Endothelial cell of umbilical vein (primary cell): ENCODE measurements around the gene RNGTT. TPM values are rescaled to one million over a fixed set of nuclear protein-coding genes. Genes with fewer than 3 reads are reported as not detected.

ENCODE experiments used
- BruUV-seq: library from RNA; stranded (reverse); fragments of 400-500 nt; replicated peaks from 2 replicates; lab custom pipeline; 2021; lab: Mats Ljungman, UMichigan
- CTCF ChIA-PET: fragments of 300-600, 350-600 bp; sonication (Branson Sonifier 250); formaldehyde crosslinking; loops from one replicate; lab custom pipeline; 2021; ENCODE audit warnings: antibody characterized with exemption, inconsistent platforms; lab: Charles Lee
- POLR2A ChIA-PET: fragments of 300-600, 350-600 bp; sonication (Branson Sonifier 250); formaldehyde crosslinking; loops from one replicate; lab custom pipeline; 2021; ENCODE audit warnings: antibody characterized with exemption, inconsistent platforms; lab: Charles Lee
- DNase-seq: peaks from one replicate; pipeline ENCODE4 v3.0.0-alpha.2; 2011; ENCODE audit warnings: low read depth, low spot score
- FAIRE-seq: peaks from 2 replicates; lab custom pipeline; 2011; peaks lifted over from hg19 to GRCh38; lab: Jason Lieb, UNC
- H2AFZ ChIP-seq: 2 replicates; pipeline ENCODE4 v1.6.0; 2012; ENCODE audit warnings: low read depth, low read length, control low read depth, inconsistent platforms
- H3K27ac ChIP-seq: 2 replicates; pipeline ENCODE4 v1.5.1; 2011; ENCODE audit warnings: low read depth, mild to moderate bottlenecking, control low read depth, low read length, moderate library complexity; ENCODE audit not compliant: insufficient read depth
- H3K27me3 ChIP-seq, 2 experiments: 2 replicates each; pipeline versions ENCODE4 v1.6.0 to v1.6.1; 2011; ENCODE audit warnings: low read length in 2 of 2, mixed read lengths in 1 of 2; ENCODE audit not compliant: control insufficient read depth in 2 of 2, insufficient read depth in 2 of 2
- H3K36me3 ChIP-seq, 2 experiments: 2 replicates in 1 of 2; 3 replicates in 1 of 2; pipeline ENCODE4 v1.5.1; 2011; ENCODE audit warnings: low read length in 2 of 2, mild to moderate bottlenecking in 1 of 2, moderate library complexity in 1 of 2; ENCODE audit not compliant: control insufficient read depth in 2 of 2, insufficient read depth in 2 of 2; ENCODE audit errors: extremely low read depth in 1 of 2
- H3K4me1 ChIP-seq: 3 replicates; pipeline ENCODE4 v1.5.1; 2011; ENCODE audit warnings: mild to moderate bottlenecking, low read length; ENCODE audit not compliant: control insufficient read depth, insufficient read depth; ENCODE audit errors: extremely low read depth
- H3K4me2 ChIP-seq: 2 replicates; pipeline ENCODE4 v1.6.1; 2011; ENCODE audit warnings: low read length, control low read depth, mixed read lengths; ENCODE audit not compliant: insufficient read depth
- H3K4me3 ChIP-seq, 3 experiments: fragments of 200-600 bp in 1 of 3; sonication (generic), shearing (Covaris generic) in 1 of 3; replicated peaks in 1 of 3; 2 replicates each; pipeline ENCODE4 v1.5.1; 2011 to 2016; ENCODE audit warnings: control low read depth in 3 of 3, low read length in 3 of 3, mild to moderate bottlenecking in 2 of 3, inconsistent platforms in 1 of 3, low read depth in 1 of 3, moderate library complexity in 1 of 3; ENCODE audit not compliant: insufficient read depth in 1 of 3
- H3K79me2 ChIP-seq: 2 replicates; pipeline ENCODE4 v1.6.0; 2012; ENCODE audit warnings: low read length, inconsistent platforms; ENCODE audit not compliant: control insufficient read depth, insufficient read depth
- H3K9ac ChIP-seq: replicated peaks from 2 replicates; pipeline ENCODE3; 2011; ENCODE audit warnings: low read length, control low read depth; ENCODE audit not compliant: insufficient read depth; ENCODE audit errors: extremely low read depth
- H3K9me1 ChIP-seq: replicated peaks from 3 replicates; pipeline ENCODE4 v1.6.0; 2011; ENCODE audit warnings: mild to moderate bottlenecking, low read length; ENCODE audit not compliant: control insufficient read depth, insufficient read depth; ENCODE audit errors: extremely low read depth
- H3K9me3 ChIP-seq: replicated peaks from 2 replicates; pipeline ENCODE4 v1.5.1; 2012; ENCODE audit warnings: low read length, inconsistent platforms; ENCODE audit not compliant: control insufficient read depth, insufficient read depth
- H4K20me1 ChIP-seq: replicated peaks from 2 replicates; pipeline ENCODE3; 2011; ENCODE audit warnings: mild to moderate bottlenecking, low read length; ENCODE audit not compliant: control insufficient read depth, insufficient read depth; ENCODE audit errors: extremely low read depth
- CTCF ChIP-seq, 2 donors: IDR thresholded peaks; 1 replicate in 1 of 2; 2 replicates in 1 of 2; pipeline ENCODE4 v1.5.1; 2011; ENCODE audit warnings: low read length in 2 of 2, mild to moderate bottlenecking in 2 of 2, moderate library complexity in 2 of 2, control low read depth in 1 of 2, inconsistent platforms in 1 of 2, low read depth in 1 of 2; ENCODE audit not compliant: insufficient read depth in 1 of 2; ENCODE audit errors: extremely low read depth in 1 of 2
- EZH2 ChIP-seq: IDR thresholded peaks from 2 replicates; pipeline ENCODE4 v1.6.1; 2012; ENCODE audit warnings: borderline replicate concordance, low read depth, mild to moderate bottlenecking, moderate library complexity, low read length, inconsistent platforms; ENCODE audit not compliant: severe bottlenecking
- FOS ChIP-seq: IDR thresholded peaks from 2 replicates; pipeline ENCODE4 v1.6.1; 2011; ENCODE audit warnings: mild to moderate bottlenecking, low read length, moderate library complexity, borderline replicate concordance; ENCODE audit not compliant: insufficient read depth
- GATA2 ChIP-seq: IDR thresholded peaks from 2 replicates; pipeline ENCODE4 v1.7.0; 2011; ENCODE audit warnings: low read depth, mild to moderate bottlenecking, moderate library complexity, mixed read lengths, low read length; ENCODE audit not compliant: insufficient read length, insufficient read depth
- JUN ChIP-seq: IDR thresholded peaks from 2 replicates; pipeline ENCODE4 v1.6.1; 2011; ENCODE audit warnings: borderline replicate concordance, low read depth; ENCODE audit not compliant: insufficient read length, insufficient read depth
- MAX ChIP-seq: IDR thresholded peaks from 2 replicates; pipeline ENCODE4 v1.6.1; 2011; ENCODE audit not compliant: insufficient read depth, insufficient read length
- MYC ChIP-seq: IDR thresholded peaks from one replicate; pipeline ENCODE4 v1.6.1; 2011; ENCODE audit warnings: mild to moderate bottlenecking, low read depth, low read length
- POLR2A ChIP-seq: IDR thresholded peaks from 2 replicates; pipeline ENCODE4 v1.6.1; 2012; ENCODE audit warnings: low read depth, mild to moderate bottlenecking, control low read depth, low read length
- POLR2AphosphoS5 ChIP-seq: IDR thresholded peaks from 2 replicates; pipeline ENCODE4 v1.6.1; 2012; ENCODE audit warnings: low read depth, mild to moderate bottlenecking, control low read depth, low read length, moderate library complexity; ENCODE audit not compliant: insufficient read depth
- dilution Hi-C: fragments of 300-500 bp; cut with MboI; formaldehyde crosslinking; loops from one replicate; pipeline ENCODE4 v1.15.0; 2019; ENCODE audit warnings: low sequenced_read_pairs; ENCODE audit not compliant: extremely low pct_ligation_motif_present
- intact Hi-C: fragments of 100-400 bp; cut with micrococcal nuclease; formaldehyde crosslinking; loops from one replicate; pipeline ENCODE4 v1.10.0; 2022
- polyA plus RNA-seq, 4 experiments: library from polyadenylated mRNA; depleted of rRNA in 3 of 4; stranded (reverse) in 3 of 4; unstranded in 1 of 4; fragments of >200 nt; gene quantifications; 2 replicates each; pipeline versions ENCODE4 v1.2.1 to v1.2.3, GENCODE V29; 2011 to 2012; ENCODE audit warnings: missing spikeins in 1 of 4
- total RNA-seq: library from RNA; stranded (reverse); gene quantifications from 2 replicates; pipeline ENCODE4 v1.2.3, GENCODE V29; 2021

Gene RNGTT
- total and polyA plus RNA-seq, 2 donors (not counting 3 experiments of a cell fraction or from before 2014, with no cell fraction given) = 2.1 to 13.1 TPM

- TF ChIP-seq FOS = no peak
- no peak for TF ChIP-seq CTCF (IDR thresholded peaks at IDR 0.05; ENCODE audit: extremely low read depth in 1 of 2, insufficient read depth in 1 of 2, low read depth in 1 of 2, low read length in 2 of 2)
- TF ChIP-seq POLR2AphosphoS5 = no peak
- no peak for TF ChIP-seq GATA2
- no peak for TF ChIP-seq JUN
- TF ChIP-seq MYC = no peak
- no peak for TF ChIP-seq POLR2A
- TF ChIP-seq MAX = no peak
- TF ChIP-seq EZH2 = no peak
Measured at GRCh38 chr6:88562353-88563276, 400.8 kb downstream of the RNGTT start.

More at GRCh38 chr6:88562353-88563276, 400.8 kb downstream of the RNGTT start:
- Histone ChIP-seq H3K36me3 (no peaks in the 10 kb centered on the region), H3K9me3 (no peaks in the 10 kb centered on the region), H3K27ac (no peak overlapping the region), H3K4me2 (no peak overlapping the region), H4K20me1 (no peaks in the 10 kb centered on the region), H3K9me1 (no peaks in the 10 kb centered on the region), H3K4me3 (no peak overlapping the region), H3K9ac (no peak overlapping the region), H3K4me1 (no peaks in the 10 kb centered on the region), H3K27me3 (peaks cover 0 to 2% of the 10 kb centered on the region in 2 experiments), H3K79me2 (no peaks in the 10 kb centered on the region), H2AFZ (no peak overlapping the region)
- POLR2A ChIA-PET = no interaction called here
- DNase-seq (no peak), FAIRE-seq (no peak)
- dilution Hi-C loops (no loop called here), intact Hi-C loops (no loop called here)
- BruUV-seq = no TSS peak
- CTCF ChIA-PET = no interaction called here
